GM19025 (cell line): ENCODE data around the gene PCNT.
"Not testable (repeated sequence)": the region's sequence is repeated elsewhere in the genome, so short reads cannot be mapped to it uniquely, and the experiment has no call there.

Experiments
- ATAC-seq: cut with Tn5 transposase; IDR thresholded peaks from one replicate; pipeline ENCODE4 v1.9.1; 2021; ENCODE audit warnings: mild to moderate bottlenecking, low read depth, moderate library complexity; ENCODE audit not compliant: unreplicated experiment

PCNT gene

DNA sequence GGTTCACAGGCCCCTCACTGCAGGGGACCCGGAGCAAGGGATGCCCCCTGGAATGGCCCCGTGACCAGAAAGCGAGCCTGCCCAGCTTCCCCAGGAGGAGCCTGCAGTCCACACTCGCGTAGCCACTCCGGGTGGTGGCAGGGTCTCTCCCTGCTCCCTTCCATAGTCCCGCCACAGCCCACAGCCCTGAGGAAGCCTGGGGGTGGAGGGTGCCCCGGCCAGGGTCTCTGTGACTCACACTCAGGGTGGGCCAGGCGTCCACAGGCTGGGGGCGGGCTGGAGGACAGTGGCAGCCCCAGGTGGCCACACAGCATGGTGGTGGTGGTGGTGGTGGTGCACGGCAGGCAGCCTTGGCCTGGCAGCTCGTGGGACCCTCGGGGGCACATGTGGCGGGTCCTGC lies 22.2 kb upstream of the PCNT start:
- ATAC-seq: no peak

DNA sequence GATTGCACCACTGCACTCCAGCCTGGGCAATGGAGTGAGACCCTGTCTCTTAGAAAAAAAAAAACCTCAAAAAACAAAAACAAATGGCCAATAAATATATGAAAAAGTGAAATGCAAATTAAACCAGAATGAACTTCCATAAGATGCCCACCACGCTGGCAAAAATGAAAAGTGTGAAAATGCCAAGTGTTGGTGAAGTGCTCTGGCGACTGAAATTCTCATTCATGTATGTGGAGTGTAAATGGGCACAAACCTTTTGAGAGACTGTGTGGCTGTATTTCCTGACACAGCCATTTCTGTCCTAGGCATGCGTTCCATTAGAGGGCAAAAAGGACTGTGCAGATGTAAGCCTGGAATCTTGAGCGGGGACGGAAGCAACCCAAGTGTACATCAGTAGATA lies 19.5 kb upstream of the PCNT start:
- ATAC-seq: no peak

DNA sequence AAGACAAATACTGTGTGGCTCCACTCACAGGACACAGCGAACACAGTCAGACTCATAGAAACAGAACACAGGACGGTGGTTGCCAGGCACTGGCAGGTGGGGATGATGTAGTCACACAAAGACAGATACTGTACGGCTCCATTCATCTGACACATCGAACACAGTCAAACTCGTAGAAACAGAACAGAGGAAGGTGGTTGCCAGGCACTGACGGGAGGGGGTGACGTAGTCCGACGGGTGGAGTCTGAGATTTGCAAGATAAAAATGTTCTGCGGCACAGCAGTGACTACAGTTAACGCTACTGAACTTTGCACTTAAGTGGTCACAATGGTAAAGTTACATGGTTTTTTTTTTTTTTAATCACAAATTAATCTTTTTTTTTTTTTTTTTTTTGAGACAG lies 19.0 kb upstream of the PCNT start:
- no peak for ATAC-seq

DNA sequence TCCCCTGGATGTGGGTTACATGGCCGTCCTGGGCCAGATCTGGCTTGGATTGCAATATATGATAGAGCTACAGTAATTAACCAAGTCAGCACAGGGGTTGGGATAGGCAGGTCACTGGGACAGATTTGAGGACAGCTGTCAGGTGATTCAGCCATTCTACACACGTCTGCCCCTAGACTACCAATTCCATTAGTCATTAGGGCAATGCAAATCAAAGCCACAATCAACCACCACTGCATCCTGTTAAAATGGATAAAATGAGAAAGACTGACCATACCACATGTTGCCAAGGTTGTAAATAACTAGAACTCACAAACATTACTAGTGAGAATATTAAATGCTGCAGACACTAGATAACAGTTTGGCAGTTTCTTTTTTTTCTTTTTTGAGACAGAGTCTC lies 16.3 kb upstream of the PCNT start:
- no peak for ATAC-seq

DNA sequence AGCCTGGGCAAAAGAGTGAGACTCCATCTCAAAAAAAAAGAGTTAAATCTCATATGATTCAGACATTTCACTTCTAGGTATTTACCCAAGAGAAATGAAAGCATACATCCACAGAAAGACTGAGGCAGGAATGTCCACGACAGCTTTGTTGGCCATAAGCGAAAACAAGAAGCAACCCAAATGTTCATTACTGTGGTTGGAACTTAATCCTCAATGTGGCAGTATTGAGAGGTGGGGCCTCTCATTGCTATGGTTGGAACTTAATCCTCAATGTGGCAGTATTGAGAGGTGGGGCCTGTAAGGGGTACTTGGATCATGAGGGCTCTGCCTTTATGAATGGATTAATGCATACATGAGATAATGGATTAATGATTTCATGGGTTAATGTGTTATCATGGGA lies 15.5 kb upstream of the PCNT start:
- no peak for ATAC-seq

DNA sequence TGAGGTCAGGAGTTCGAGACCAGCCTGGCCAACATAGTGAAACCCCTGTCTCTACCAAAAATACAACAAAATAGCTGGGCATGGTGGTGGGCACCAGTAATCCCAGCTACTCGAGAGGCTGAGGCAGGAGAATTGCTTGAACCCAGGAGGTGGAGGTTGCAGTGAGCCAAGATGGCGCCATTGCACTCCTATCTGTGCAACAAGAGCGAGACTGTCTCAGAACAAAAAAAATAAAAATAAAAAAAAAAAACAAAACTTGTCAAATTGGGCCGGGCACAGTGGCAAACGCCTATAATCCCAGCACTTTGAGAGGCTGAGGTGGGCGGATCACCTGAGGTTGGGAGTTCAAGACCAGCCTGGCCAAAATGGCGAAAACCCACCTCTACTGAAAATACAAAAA lies 13.7 kb upstream of the PCNT start:
- not testable (repeated sequence) for ATAC-seq

DNA sequence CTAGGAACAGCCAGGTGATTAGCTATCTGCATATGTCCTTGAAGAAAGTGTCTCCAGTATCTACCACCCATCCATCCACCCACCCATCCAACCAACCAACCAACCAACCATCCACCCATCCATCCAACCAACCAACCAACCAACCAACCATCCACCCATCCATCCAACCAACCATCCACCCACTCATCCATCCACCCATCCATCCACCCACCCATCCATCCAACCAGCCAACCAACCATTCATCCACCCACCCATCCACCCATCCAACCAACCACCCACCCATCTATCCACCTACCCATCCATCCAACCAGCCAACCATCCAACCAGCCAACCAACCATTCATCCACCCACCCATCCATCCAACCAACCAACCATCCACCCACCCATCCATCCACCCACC lies 12.4 kb upstream of the PCNT start:
- ATAC-seq: no peak

DNA sequence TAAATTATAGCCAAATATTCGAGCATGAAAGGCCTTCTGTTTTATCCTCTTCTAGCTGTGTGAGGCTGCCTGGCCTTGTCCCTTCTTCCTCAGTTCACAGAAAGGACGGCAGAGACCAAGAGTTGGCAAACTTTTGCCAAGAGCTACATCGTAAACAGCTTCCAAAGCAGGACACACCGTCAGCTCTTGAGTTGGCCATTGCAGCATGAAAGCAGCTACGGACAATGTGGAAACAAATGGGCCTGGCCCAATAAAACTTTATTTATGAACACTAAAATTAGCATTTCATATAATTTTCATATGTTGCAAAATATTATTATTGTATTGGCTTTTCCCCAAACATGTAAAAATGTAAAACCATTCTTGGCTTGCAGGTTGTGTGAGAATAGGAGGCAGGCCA lies 11.0 kb upstream of the PCNT start:
- no peak for ATAC-seq

DNA sequence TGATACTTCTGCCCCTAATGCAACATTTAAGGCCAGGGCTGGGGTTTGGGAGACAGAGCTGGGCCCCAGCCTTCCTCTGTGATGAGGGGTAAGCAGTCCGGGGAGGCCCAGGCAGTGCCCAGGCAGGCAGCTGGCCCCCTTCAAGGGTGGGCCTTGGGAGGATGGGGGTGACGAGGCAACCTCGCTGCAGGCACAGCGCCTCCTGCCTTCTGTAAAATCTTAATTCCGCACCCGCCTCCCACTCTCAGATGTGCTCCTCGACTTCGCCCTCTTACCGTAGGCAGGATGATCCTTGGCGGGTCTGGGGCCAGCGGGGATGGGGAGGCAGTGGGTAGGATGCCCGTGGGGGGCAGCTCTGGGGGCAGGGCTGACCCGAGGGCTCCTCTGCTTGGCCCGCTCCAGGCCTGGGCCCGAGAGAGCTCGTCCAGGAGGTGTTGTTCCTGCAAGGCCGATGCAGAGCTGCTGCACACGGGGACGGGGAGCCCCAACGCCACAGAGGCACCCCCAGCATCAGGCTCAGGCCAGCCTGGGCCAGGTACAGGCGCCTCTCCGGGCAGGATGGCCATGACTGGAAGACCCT lies 9.4 kb upstream of the PCNT start:
- no peak for ATAC-seq

DNA sequence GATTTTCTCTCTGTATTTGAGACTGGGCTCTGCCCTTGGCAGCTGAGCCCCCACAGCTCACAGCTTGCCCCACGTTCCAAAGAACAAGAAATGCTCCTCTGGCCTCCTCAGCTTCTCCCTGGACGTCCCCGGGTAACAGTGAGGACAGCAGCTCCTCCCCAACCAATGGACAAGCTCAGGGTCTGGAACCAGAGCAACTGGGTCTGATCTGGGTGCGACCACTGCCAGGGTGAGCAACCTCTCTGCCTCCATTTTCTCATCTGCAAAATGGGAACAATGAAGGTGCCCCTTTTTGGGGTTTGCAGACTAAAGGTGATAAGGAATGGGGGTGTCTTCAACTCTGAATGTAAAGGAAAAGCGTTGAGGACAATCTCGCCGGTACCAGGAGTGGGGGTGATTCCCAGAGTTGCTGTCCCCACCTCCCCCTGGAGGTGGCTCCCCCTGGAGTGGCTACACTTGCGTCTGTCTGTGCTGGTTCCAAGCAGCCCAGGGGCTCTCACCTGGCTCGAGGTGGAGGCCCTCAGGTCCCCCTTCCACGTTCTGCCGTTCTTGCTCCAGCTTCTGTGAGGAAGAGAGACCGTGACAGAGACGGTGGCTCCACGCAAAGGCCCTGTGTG lies 7.1 kb upstream of the PCNT start:
- no peak for ATAC-seq

DNA sequence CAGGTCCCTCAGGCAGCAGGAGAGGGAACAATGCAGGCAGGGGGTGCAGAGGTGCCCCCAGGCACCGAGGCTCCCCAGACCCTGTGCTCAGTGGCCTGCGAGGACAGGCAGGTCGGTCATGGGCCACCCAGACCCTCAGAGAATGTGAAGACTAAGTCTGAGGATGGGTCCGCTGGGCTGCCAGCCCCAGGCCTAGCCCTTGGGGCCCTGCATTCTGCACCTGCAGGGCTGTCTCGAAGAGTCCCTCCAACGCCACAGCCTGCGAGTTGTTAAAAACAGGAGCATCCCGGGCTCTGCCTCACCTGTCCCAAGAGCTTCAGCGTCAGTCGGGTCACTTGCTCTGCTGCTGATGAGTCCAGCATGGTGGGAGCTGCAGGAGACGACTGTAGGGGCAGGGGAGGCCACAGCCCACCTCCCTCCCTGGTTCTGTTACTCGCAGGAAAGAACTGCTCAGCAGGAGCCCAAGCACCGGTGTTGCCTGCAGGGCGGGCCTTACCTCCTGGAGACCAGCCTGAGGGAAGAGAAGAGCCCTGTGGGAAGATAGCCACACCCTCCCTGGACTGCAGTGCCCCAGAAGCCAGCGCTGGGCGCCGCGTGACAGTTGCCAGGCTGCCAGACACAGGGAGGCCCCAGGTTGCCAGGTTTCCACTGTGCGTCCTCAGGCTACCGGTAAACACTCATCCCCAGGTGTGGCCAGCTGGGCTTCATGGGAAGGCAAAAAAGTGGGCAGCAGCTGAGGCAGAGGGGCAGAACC lies 6.1 kb upstream of the PCNT start:
- no peak for ATAC-seq

DNA sequence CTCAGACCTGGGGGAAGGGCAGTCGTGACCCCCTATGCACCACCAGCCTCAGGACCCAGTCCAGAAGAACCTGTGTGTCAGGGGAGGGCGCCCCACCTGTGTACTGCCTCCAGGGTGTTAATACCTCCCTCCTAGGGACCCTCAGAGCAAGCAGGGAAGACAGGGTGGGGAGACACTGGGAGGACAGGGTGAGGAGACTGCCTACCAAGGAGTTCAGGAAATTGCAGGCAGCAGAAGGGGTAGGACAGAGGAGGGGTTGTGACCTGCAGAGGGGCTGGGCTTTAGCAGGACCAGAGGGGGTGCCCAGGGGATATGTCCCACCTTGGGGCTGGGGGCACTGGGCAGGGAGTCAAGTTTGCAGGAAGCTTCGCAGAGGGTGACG lies 5.5 kb upstream of the PCNT start:
- no peak for ATAC-seq

DNA sequence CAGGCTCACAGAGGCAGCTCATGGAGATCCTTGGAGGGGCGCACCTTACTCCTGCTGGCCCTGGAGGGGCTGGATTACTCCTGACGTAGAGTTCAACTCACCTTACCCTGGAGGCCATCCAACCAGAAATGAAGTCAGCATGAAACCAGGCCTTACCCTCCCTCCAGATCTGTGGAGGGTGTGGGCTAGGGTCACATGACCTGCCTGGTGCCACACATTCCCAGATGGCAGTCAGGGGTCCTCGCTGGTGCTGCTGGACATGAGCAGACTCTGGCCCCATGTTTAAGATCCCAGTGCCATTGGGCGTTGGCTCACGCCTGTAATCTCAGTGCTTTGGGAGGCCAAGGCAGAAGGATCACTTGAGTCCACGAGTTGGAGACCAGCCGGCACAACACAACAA lies 4.8 kb upstream of the PCNT start:
- ATAC-seq: no peak

DNA sequence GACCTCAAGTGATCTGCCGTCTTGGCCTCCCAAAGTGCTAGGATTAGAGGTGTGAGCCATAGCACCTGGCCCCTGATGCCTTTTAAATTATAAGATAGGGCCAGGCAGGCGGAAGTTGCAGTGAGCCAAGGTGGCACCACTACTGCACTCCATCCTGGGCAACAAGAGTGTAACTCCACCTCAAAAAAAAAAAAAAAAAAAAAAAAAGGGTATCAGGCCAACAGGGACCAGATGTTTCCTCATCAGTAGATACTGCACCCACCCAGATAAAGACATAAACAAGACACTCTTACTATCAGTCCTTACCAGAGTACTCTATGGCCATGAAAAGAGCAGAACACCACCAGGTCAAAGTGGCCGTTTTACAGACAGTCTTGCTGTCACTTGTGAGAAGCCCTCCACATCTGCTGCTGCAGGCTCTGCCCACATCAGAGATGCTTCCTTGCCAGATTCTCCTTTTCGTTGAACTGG lies 3.6 kb upstream of the PCNT start:
- no peak for ATAC-seq

DNA sequence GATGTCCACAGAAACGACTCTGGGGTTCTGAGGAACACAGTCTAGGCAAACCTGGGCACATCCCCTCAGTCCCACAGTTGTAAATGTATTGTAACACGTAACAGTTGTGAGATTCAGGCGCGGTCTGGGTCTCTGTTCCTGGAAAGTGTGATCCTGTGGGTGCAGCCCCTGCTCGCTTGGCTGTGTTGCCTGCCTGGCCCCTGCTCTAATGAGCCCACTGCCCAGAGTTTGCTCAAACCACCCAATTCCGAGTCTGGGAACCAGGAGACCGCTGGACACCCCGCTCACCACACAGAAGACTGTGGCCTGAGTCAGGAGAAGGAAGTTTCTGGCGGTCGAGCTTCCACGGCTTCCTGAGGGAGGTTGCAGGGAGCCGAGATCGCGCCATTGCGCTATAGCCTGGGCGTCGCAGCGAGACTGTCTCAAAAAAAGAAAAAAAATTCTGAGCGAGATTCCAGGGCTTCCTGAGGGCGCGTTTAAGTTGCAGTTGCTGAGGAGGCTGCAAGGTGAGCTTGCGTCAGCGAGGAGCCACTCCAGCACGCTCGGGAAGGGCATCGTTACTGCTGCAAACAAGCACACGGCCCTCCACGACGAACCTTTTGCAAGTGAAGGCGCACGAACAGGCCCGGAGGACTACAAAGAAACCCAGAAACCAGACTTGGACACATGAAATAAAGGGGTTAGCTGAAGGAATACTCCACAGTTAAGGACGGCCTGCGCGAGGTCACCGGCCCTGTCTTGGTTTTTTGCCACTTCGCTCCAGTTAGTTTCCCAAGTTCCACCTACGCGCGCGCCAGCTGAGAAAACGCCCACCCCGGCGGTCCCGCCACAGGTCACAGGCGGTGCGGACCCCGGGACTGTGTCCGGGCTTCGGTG lies 1.4 kb upstream of the PCNT start:
- ATAC-seq: no peak

DNA sequence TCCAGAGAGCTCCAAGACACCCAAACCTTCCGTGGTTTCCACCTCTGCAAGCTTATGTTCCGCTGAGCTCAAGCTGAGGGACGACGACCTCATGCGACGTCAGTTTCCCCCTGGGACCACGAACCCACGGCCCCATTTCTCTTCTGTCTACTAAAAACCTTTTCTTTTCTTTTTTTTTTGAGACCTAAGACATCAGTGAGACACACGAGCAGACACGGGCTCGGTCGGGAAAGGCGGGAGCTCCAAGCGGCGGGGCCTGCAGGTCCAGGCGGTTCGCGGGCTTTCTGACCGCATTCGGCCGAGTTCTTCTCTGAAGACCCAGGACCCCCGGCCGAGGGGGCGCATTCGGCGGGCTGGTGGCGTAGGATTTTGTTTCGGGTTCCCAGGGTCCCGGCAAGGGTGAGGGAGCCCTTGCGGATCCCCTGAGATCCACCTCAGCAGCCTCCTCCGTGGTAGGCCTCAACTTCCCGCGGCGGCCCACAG lies 688 bp upstream of the PCNT start:
- ATAC-seq: no peak

DNA sequence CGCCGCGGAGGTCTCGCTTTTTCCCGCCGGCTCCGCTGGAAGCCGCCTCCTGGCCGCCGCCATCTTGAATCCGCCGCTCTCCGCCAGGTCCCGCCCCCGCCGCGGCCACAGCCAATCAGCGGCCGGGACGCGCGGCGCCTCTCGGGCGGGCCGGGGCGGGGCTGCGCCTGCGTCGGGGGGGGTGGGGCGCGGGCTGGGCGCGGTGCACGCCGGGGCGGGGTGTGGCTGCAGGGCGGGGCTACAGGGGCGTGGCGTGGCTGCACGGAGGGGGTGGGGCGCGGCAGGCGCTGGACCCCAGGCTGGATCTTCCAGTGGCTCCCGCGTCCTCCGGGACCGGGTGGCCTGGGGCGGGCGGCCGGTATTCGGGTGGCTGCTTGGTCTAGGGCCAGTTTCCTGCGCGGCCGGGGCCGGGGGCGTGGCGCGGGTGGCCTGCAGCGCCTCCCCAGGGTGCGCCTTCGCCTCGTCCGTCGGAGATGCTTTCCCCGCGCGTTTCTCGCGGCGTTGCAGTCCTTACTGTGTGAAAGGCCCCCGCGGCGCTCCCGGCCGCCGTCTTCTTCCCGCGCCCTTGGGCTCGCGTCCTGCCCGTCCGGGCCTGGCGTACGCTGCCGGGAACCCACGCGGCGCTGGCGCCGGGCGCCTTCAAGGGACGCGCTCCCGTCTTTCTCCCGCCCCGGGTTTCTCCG lies 575 bp downstream of the PCNT start:
- ATAC-seq: peak; percentile 59

DNA sequence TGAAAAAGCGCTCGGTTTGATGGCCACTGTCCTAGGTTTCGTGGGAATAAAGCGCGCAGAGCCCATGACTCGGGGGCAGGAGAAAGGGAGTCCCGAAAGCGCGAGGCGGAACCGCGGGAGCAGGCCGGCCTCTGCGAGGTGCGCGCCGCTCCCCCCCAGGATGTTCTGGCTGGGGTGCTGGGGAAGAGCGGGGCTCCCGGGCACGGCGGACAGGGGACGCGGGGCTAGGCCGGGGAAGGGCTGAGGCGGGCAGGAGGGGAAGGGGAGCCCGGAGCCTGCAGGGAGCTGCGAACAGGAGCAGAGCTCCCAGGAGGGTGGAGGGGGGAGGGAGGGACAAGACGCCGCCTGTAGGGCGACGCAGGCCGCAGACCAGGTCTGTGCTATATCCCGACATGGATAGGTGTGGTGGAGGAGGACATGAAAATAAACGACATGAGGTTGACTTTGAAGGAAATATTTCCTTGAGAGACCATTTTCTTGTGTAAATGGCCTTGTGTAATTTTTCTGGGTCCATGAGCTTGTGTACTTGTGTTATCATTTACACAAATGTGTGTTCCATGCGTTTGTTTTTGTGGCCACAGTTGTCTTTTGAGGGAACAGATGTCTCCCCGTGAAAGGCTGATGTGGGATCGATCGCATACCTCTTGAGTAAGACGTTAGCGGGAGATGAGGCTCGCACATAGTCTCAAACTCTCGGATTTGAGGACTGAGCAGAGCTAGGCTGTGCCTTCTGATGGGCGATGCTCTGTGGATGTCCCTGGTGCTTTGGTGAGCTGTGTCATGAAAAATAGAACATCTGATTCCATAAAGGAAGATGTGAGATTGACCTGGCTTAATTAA lies 1.3 kb downstream of the PCNT start:
- no peak for ATAC-seq

DNA sequence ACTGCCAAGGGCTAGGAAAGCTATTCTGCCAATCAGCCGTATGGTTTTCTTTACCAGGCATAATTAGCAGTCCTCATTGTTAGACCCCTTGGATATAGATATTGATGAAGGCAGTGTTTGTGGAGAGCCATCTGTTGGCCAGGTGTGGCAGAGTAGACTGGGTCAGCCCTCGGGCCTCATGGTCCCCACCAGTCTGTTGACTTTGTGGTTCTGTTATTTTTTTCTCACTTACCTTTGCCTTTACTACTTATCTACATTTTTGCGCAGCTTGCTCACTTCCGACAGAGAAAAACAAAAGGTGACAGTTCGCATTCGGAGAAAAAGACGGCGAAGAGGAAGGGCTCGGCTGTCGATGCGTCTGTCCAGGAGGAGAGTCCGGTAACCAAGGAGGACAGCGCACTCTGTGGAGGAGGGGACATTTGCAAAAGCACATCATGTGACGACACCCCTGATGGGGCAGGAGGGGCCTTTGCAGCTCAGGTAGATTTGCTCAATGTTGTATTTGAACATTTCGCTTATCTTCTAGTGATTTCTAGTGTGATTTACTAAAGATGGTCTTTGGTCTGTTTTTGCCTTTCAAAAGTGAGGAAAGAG lies 2.3 kb downstream of the PCNT start:
- ATAC-seq: no peak
